ENCODE results near the gene LRRC4C. TPM values are rescaled to one million over a fixed set of nuclear protein-coding genes. Genes with fewer than 3 reads are reported as not detected.

LRRC4C gene
- total and polyA plus RNA-seq, 4 donors = 0.10 to 0.93 (median 0.30) TPM

DNA sequence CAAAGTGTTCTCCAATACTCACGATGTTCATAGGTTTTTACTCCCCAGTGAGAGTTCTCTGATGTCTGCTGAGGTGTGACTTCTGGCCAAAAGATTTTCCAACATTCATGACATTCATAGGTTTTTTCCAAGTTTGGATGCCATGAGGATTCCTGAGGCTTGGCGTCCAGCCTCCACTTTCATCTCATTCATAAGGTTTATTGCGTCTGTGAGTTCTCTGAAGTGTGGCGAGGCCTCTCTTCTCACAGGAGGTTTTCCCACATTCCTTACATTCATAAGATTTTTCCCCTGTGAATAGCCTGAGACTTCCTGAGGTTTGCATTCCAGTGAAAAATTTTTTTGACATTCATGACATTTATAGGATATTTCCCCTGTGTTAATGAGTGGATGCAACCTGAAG, 1014.1 kb downstream of the LRRC4C start:
- TF ChIP-seq MAX (IDR thresholded peaks at IDR 0.05) (no peak), FOXA2 (IDR thresholded peaks at IDR 0.05) (no peak), EGR1 (IDR thresholded peaks at IDR 0.05; ENCODE audit: low read depth in 2 of 2) (no peak), HNF4G (IDR thresholded peaks at IDR 0.05) (no peak), TAF1 (conservative IDR thresholded peaks at IDR 0.05) (no peak), JUND (IDR thresholded peaks at IDR 0.05) (no peak), NR2F2 (IDR thresholded peaks at IDR 0.05) (no peak), FOXA1 (IDR thresholded peaks at IDR 0.05) (no peak), YY1 (IDR thresholded peaks at IDR 0.05) (no peak), REST (IDR thresholded peaks at IDR 0.05) (no peak), RXRA (IDR thresholded peaks at IDR 0.05) (no peak), GABPA (IDR thresholded peaks at IDR 0.05 in 1 of 2, conservative IDR thresholded peaks at IDR 0.05 in 1 of 2) (no peak), ATF3 (IDR thresholded peaks at IDR 0.05) (no peak), HNF4A (conservative IDR thresholded peaks at IDR 0.05) (no peak), CTCF (IDR thresholded peaks at IDR 0.05; ENCODE audit: low read depth, low read length, missing input control) (no peak), SP1 (IDR thresholded peaks at IDR 0.05) (no peak), RAD21 (IDR thresholded peaks at IDR 0.05) (no peak)
- TF ChIP-seq, protein P1, sequence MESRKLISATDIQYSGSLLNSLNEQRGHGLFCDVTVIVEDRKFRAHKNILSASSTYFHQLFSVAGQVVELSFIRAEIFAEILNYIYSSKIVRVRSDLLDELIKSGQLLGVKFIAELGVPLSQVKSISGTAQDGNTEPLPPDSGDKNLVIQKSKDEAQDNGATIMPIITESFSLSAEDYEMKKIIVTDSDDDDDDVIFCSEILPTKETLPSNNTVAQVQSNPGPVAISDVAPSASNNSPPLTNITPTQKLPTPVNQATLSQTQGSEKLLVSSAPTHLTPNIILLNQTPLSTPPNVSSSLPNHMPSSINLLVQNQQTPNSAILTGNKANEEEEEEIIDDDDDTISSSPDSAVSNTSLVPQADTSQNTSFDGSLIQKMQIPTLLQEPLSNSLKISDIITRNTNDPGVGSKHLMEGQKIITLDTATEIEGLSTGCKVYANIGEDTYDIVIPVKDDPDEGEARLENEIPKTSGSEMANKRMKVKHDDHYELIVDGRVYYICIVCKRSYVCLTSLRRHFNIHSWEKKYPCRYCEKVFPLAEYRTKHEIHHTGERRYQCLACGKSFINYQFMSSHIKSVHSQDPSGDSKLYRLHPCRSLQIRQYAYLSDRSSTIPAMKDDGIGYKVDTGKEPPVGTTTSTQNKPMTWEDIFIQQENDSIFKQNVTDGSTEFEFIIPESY (IDR thresholded peaks at IDR 0.05) = no peak
- Histone ChIP-seq H3K36me3 (ENCODE audit: control insufficient read depth in 4 of 4, insufficient read depth in 3 of 4, low read depth in 1 of 4, low read length in 3 of 4) (no peaks in the 10 kb centered on the region), H3K9ac (ENCODE audit: low read depth in 1 of 2, low read length in 2 of 2) (no peak overlapping the region), H3K4me1 (ENCODE audit: control insufficient read depth in 4 of 4, insufficient read depth in 4 of 4, low read length in 3 of 4) (no peaks in the 10 kb centered on the region), H3K9me3 (ENCODE audit: control insufficient read depth in 4 of 4, low read length in 3 of 4) (peaks cover 2 to 20% (median 8%) of the 10 kb centered on the region in 4 donors), H3K27me3 (ENCODE audit: control insufficient read depth in 4 of 4, insufficient read depth in 4 of 4, low read length in 3 of 4) (no peaks in the 10 kb centered on the region), H3K27ac (ENCODE audit: low read depth in 1 of 2, low read length in 2 of 2) (no peak overlapping the region), H3K4me3 (ENCODE audit: low read depth in 1 of 3, low read length in 3 of 3) (no peak overlapping the region)
- 92% methylated on average over 4 of the region's 4 CpGs for WGBS
- DNase-seq (ENCODE audit: low spot score) = no peak

Data from liver (tissue), 9 donors.